Activated T-cell treated with anti-CD3 and anti-CD28 coated beads, Interleukin-2, amount 50 U/mL, for 72 hours (primary cell): Measurements from ENCODE around the gene NBPF12. TPM values are rescaled to one million over a fixed set of nuclear protein-coding genes. Genes with fewer than 3 reads are reported as not detected.
"Not testable (repeated sequence)": the region's sequence is repeated elsewhere in the genome, so short reads cannot be mapped to it uniquely, and the experiment has no call there.

Experiments
- ATAC-seq, 2 donors: fragments of 150-1000 bp; cut with Tn5 transposase; replicated peaks in 1 of 2; 2 replicates each; pipeline ENCODE4 v1.10.0; 2021; ENCODE audit warnings: moderate library complexity in 2 of 2, mild to moderate bottlenecking in 1 of 2
- DNase-seq, 2 donors: peaks; one replicate each; pipeline ENCODE4 v3.0.0; 2021 to 2022; ENCODE audit warnings: mixed read lengths in 1 of 2
- H3K27ac Mint-ChIP-seq: one replicate; pipeline ENCODE4 v1.8.0; 2022; ENCODE audit warnings: mild to moderate bottlenecking, moderate library complexity, mixed read lengths
- H3K27me3 Mint-ChIP-seq: one replicate; pipeline ENCODE4 v1.8.0; 2022; ENCODE audit warnings: low read depth, mixed read lengths
- H3K36me3 Mint-ChIP-seq, 2 donors: one replicate each; pipeline ENCODE4 v1.8.0; 2022; ENCODE audit warnings: mixed read lengths in 2 of 2, mild to moderate bottlenecking in 1 of 2; ENCODE audit not compliant: insufficient read depth in 2 of 2
- H3K4me1 Mint-ChIP-seq: one replicate; pipeline ENCODE4 v1.8.0; 2022; ENCODE audit warnings: low read depth, mixed read lengths
- H3K4me3 Mint-ChIP-seq, 2 donors: one replicate each; pipeline ENCODE4 v1.8.0; 2022; ENCODE audit warnings: mild to moderate bottlenecking in 2 of 2, mixed read lengths in 2 of 2, moderate library complexity in 2 of 2
- H3K9me3 Mint-ChIP-seq, 2 donors: one replicate each; pipeline ENCODE4 v1.8.0; 2022; ENCODE audit warnings: mixed read lengths in 2 of 2
- total RNA-seq, 2 donors: library from RNA; stranded (reverse); gene quantifications; one replicate each; pipeline ENCODE4 v1.2.3, GENCODE V29; 2022

Gene NBPF12
- total RNA-seq, 2 donors from 2014 or later, result 15.4 to 18.0 TPM

DNA sequence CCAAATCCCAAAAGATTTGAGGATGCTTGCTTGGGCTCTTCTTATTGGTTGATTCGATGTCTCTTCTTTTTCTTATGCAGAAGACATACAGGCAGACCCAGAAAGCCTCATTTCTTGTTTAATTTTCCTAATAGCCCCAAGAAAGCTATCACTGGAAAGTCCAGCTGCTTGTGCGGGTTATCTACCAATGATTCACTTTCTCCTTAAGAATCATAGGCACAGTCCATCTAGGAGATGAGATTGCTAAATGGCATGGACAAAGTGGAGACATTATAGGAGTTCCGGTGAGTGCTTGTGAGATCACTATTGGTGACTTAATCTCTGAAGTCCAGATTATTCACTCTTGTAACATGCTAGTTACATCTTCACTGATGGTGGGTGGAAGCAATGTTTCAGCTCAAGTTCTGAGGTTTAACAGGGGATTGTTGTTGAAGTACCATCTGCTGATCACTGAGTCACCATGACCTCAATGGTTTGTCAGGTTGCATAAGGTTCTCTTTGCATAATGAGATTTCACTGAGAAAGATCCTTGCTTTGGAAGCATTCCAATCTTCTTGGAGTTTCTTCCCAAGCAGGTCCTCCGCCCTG, 92.0 kb downstream of the NBPF12 start:
- ATAC-seq, result peak; percentile 82 to 90
- peaks cover 31% of the 10 kb centered on the region for H3K27me3 Mint-ChIP-seq
- H3K27ac Mint-ChIP-seq, H3K36me3 Mint-ChIP-seq, H3K9me3 Mint-ChIP-seq: not testable (repeated sequence)
- peak; percentile 3 to 30 for DNase-seq
- H3K4me1 Mint-ChIP-seq, result peaks cover 44% of the 10 kb centered on the region
- H3K4me3 Mint-ChIP-seq, result peak overlapping the region in 1 of 2 donors; percentile 21

DNA sequence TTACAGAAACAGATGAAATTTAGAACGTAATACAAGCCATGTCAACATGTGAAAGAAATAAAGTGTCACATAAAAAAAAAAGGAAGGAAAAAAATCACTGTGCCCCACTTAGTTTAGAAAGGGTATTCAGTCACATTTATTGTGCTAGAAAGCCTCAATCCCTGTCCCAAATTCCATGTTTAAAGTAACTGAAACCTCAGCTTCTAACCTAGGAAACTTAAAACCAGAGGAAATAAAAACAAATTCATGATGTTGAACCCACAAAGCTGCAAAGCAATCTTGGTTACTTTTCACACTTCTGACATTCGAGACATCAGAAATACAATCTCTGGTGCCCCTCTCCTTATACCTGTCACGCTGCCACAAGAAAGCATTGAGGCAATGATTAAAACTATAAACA, 101.8 kb downstream of the NBPF12 start:
- Mint-ChIP-seq H3K36me3 (no peaks in the 10 kb centered on the region), H3K27me3 (peaks cover 3% of the 10 kb centered on the region), H3K9me3 (no peaks in the 10 kb centered on the region), H3K4me1 (peaks cover 18% of the 10 kb centered on the region), H3K4me3 (no peak overlapping the region), H3K27ac (no peak overlapping the region)
- ATAC-seq, result no peak
- DNase-seq, result no peak

DNA sequence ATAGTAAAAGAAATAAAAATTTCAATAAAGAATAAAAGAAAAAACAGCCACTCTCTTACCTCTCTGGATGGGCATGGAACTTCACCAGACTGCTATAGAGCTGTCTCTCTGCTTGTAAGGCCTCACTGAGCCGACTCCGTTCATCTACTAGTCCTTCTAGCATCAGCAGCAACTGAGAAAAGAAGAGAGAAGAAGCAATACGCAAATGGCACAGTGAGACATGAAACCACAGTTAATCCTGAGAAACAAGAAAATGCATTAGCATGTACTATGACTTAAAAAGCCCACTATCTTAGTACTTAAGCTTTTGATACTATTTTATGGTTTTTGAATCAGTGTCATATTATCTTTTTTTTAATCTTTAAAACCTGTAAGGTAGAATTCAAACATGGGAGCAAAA, 104.8 kb downstream of the NBPF12 start:
- H3K4me3 Mint-ChIP-seq, H3K9me3 Mint-ChIP-seq, H3K27ac Mint-ChIP-seq, H3K27me3 Mint-ChIP-seq, ATAC-seq, H3K36me3 Mint-ChIP-seq, DNase-seq: not testable (repeated sequence)
- peaks cover 39% of the 10 kb centered on the region for H3K4me1 Mint-ChIP-seq

DNA sequence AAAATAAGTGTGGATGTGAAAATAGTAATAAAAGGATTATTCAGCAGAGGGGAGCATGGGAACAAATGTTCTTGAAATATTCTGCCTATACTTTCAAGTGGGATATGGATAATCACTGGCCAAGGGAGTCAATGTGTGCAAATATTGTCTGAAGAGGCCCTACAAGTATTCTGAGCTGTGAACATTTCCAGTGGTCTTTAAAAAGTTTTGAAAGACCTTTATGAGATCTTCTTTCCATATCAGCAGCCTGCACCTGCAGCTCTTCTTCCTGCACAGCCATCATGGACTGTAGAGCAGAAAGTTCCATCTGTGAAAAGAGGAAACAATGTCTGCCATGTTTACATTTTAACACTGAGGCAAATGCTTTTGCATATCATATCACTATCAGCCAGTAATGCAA, 106.4 kb downstream of the NBPF12 start:
- not testable (repeated sequence) for DNase-seq, H3K9me3 Mint-ChIP-seq, H3K27me3 Mint-ChIP-seq, ATAC-seq, H3K27ac Mint-ChIP-seq, H3K4me3 Mint-ChIP-seq, H3K36me3 Mint-ChIP-seq
- peaks cover 39% of the 10 kb centered on the region for H3K4me1 Mint-ChIP-seq

Other genes with a start within 250 kb of the NBPF12 start
- 10 to 100 TPM; 10.8 to 11.3 TPM for gene PRKAB2, start 234.1 kb downstream of the NBPF12 start, total RNA-seq